RWPE1 (cell line): ENCODE data around the gene TIAM1.

Source experiments
- CTCF ChIA-PET: fragments of 350-600 bp; sonication (Branson Sonifier 250); formaldehyde crosslinking; extraction: SDS; loops from one replicate; lab custom pipeline; 2021; lab: Yijun Ruan, JAX
- POLR2A ChIA-PET: fragments of 400-600 bp; formaldehyde crosslinking; extraction: SDS; loops from one replicate; lab custom pipeline; 2020; ENCODE audit warnings: antibody characterized with exemption; ENCODE audit not compliant: low non-redundant PET; lab: Yijun Ruan, JAX
- DNase-seq: peaks from one replicate; pipeline ENCODE4 v3.0.0; 2012; ENCODE audit warnings: low spot score
- H3K27ac ChIP-seq: fragments of 450-650 bp; 2 replicates; pipeline ENCODE4 v1.5.1; 2017
- TF ChIP-seq, protein P1 (sequence below): fragments of 450-650 bp; conservative IDR thresholded peaks from 2 replicates; pipeline ENCODE4 v1.5.1; 2017; ENCODE audit warnings: low read depth, mild to moderate bottlenecking

Gene TIAM1

GRCh38 chr21:31368361-31368760 lies 24.3 kb upstream of the TIAM1 start:
- ChIA-PET POLR2A (no interaction called here), CTCF (interaction anchor here (0.6 to 0.7 kb wide), 3 partner anchors 10 to 1795 kb away, joined by 3 read pairs; no protein-coding TSS in a partner anchor)
- TF ChIP-seq, protein P1, sequence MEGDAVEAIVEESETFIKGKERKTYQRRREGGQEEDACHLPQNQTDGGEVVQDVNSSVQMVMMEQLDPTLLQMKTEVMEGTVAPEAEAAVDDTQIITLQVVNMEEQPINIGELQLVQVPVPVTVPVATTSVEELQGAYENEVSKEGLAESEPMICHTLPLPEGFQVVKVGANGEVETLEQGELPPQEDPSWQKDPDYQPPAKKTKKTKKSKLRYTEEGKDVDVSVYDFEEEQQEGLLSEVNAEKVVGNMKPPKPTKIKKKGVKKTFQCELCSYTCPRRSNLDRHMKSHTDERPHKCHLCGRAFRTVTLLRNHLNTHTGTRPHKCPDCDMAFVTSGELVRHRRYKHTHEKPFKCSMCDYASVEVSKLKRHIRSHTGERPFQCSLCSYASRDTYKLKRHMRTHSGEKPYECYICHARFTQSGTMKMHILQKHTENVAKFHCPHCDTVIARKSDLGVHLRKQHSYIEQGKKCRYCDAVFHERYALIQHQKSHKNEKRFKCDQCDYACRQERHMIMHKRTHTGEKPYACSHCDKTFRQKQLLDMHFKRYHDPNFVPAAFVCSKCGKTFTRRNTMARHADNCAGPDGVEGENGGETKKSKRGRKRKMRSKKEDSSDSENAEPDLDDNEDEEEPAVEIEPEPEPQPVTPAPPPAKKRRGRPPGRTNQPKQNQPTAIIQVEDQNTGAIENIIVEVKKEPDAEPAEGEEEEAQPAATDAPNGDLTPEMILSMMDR: no peak
- DNase-seq: no peak
- no peak overlapping the region for H3K27ac ChIP-seq

DNA sequence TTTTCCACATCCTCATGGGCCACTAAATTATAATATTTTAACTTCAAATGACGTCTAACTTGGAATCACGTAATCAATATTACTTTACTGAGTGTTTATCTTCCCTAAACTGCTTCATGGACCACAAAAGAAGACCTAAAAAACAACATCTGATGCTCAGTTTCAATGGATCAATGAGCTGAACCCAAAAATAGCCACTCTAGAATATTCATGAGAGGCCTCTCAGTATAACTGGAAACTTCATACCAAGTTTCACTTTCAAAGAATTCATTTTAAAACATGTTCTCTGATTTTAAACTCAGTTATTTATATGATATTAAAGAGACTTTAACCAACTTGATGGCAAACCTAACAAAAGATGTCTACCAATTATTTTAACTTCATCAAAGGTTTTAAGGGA lies 23.7 kb upstream of the TIAM1 start:
- CTCF ChIA-PET: interaction anchor here (0.6 to 0.7 kb wide), 3 partner anchors 10 to 1795 kb away, joined by 3 read pairs; no protein-coding TSS in a partner anchor
- H3K27ac ChIP-seq: no peak overlapping the region
- DNase-seq: no peak
- POLR2A ChIA-PET: no interaction called here
- TF ChIP-seq, protein P1: no peak

GRCh38 chr21:31366825-31367224 lies 22.8 kb upstream of the TIAM1 start:
- peak overlapping the region; percentile 75 for H3K27ac ChIP-seq
- POLR2A ChIA-PET: no interaction called here
- TF ChIP-seq, protein P1: no peak
- CTCF ChIA-PET: interaction anchor here (1.1 kb wide), 1 partner anchor 114 kb away, joined by 3 read pairs; no protein-coding TSS in a partner anchor
- peak; percentile 83 for DNase-seq

GRCh38 chr21:31364253-31364945 lies 20.3 kb upstream of the TIAM1 start:
- TF ChIP-seq, protein P1: no peak
- POLR2A ChIA-PET: no interaction called here
- H3K27ac ChIP-seq: no peak overlapping the region
- CTCF ChIA-PET: no interaction called here
- no peak for DNase-seq

DNA sequence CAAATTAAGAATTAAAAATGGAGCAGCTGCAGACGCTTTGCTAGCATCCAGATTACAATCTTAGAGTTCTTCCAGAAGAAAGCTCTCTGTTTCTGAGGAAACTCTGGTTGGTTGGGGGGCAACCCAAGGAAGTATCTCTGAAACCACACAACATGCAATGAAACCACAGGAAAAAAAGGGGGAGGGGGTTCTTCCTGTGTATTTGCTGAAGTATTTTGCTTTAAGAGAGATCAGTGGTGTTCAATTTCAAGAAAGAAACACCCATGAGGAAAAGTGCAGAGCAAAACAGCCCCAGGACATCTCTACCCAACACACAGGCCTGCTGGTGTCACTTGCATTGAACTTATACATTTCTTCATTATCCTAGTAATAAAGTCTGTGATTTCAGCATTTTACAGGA lies 19.7 kb upstream of the TIAM1 start:
- H3K27ac ChIP-seq: no peak overlapping the region
- TF ChIP-seq, protein P1: no peak
- DNase-seq: no peak
- ChIA-PET CTCF (no interaction called here), POLR2A (interaction anchor here (0.6 kb wide), 1 partner anchor 195 kb away, joined by 3 read pairs; no protein-coding TSS in a partner anchor)

DNA sequence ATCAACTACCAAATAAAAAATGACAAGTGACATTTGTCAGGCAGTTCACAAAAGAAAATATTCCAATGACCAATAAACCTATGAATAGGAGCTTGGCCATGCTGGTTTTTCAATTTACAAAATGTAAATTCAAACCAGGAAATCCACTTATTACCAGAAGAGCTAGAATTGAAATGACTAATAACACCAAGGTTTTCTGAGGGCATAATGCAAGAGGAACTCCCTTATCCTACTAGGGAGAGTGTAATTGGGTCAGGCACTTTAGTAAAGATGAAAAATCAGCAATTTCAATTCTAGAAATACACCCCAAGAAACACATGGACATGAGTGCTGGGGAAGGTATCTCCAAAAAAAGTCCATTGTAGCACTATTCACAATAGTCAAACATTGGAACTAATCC lies 16.7 kb upstream of the TIAM1 start:
- CTCF ChIA-PET: interaction anchor here (0.6 to 0.7 kb wide), 3 partner anchors 46 to 275 kb away, joined by 3 to 4 read pairs (median 3); no protein-coding TSS in a partner anchor
- DNase-seq: no peak
- POLR2A ChIA-PET: no interaction called here
- TF ChIP-seq, protein P1: no peak
- no peak overlapping the region for H3K27ac ChIP-seq
